ENCODE results near the gene PCBP3.

PCBP3 gene

DNA sequence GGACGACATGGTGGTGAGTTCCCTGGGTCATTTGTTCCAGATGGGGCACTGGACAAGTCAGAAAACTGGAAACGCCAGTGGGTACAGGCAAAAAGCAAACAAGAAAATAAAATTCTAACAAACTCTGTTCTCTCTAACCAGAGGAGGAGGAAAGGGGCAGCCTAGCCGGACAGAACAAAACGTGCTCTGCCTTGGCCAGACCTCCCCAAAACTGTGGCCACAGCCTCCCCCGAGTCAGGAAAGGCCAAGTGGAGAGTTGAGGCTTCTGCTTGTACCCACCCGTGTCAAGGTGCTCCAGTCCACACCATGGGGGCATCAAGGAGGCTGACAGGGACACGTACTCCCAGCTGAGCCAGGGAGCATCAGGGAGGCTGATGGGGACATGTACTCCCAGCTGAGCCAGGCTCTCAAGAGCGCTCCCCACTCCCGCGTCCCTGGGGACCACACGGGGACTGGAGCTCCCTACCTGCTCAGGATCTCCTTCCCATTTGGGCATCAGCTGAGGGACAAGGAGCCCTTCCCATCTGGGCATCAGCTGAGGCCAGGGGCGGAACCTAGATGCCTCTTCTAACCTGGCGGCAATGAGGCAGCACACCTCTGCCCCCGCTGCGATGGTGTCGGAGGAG, 183.3 kb downstream of the PCBP3 start:
- no peaks in the 10 kb centered on the region for H3F3A ChIP-seq (ENCODE audit: insufficient read depth)
- no peaks in the 10 kb centered on the region for H4K20me1 ChIP-seq (ENCODE audit: low read depth, low read length)
- no peak for TF ChIP-seq EZH2phosphoT487 (conservative IDR thresholded peaks at IDR 0.05; ENCODE audit: low read length)
- TF ChIP-seq, protein P1, sequence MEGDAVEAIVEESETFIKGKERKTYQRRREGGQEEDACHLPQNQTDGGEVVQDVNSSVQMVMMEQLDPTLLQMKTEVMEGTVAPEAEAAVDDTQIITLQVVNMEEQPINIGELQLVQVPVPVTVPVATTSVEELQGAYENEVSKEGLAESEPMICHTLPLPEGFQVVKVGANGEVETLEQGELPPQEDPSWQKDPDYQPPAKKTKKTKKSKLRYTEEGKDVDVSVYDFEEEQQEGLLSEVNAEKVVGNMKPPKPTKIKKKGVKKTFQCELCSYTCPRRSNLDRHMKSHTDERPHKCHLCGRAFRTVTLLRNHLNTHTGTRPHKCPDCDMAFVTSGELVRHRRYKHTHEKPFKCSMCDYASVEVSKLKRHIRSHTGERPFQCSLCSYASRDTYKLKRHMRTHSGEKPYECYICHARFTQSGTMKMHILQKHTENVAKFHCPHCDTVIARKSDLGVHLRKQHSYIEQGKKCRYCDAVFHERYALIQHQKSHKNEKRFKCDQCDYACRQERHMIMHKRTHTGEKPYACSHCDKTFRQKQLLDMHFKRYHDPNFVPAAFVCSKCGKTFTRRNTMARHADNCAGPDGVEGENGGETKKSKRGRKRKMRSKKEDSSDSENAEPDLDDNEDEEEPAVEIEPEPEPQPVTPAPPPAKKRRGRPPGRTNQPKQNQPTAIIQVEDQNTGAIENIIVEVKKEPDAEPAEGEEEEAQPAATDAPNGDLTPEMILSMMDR (IDR thresholded peaks at IDR 0.05; ENCODE audit: insufficient read depth, low read length, poor library complexity, severe bottlenecking), result no peak
- H3K79me2 ChIP-seq (ENCODE audit: insufficient read depth, low read length), result no peaks in the 10 kb centered on the region
- no peaks in the 10 kb centered on the region for H3K9me3 ChIP-seq (ENCODE audit: insufficient read depth, low read length)
- H3K4me2 ChIP-seq (ENCODE audit: low read depth, low read length, poor library complexity, severe bottlenecking), result no peak overlapping the region
- no peak overlapping the region for H3K4me3 ChIP-seq (ENCODE audit: insufficient read depth, low read length, poor library complexity, severe bottlenecking)
- no peak overlapping the region for H3K9ac ChIP-seq (ENCODE audit: low read length)
- no peak overlapping the region for H2AFZ ChIP-seq (ENCODE audit: low read depth, low read length, severe bottlenecking)
- no peaks in the 10 kb centered on the region for H3K36me3 ChIP-seq (ENCODE audit: low read length)
- no peaks in the 10 kb centered on the region for H3K27me3 ChIP-seq (ENCODE audit: low read length)
- no peaks in the 10 kb centered on the region for H3K9me2 ChIP-seq (replicated peaks; ENCODE audit: insufficient read depth, low read length)
- no peak overlapping the region for H3K27ac ChIP-seq (ENCODE audit: low read depth, low read length)

DNA sequence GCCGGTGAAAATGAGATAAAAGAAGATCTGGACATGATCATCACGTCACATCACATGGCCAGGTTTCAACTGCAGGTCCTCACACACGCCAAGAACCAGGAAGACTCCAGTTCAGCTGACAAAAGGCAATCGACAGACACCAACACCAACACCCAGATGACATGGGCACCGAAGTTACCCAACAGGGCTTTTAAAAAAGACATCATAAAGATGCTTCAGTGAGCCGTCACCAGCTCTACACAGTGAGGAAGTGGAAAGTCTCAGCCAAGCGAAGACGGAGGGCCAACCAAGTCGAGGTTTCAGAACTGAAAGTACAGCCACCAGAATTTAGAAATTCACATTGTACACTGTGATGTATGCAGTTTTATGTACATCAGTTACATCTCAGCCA, 183.8 kb downstream of the PCBP3 start:
- Histone ChIP-seq H3K9ac (ENCODE audit: low read length) (no peak overlapping the region), H2AFZ (ENCODE audit: low read depth, low read length, severe bottlenecking) (no peak overlapping the region), H3K9me2 (replicated peaks; ENCODE audit: insufficient read depth, low read length) (no peaks in the 10 kb centered on the region), H3K27me3 (ENCODE audit: low read length) (no peaks in the 10 kb centered on the region), H3K36me3 (ENCODE audit: low read length) (no peaks in the 10 kb centered on the region), H3F3A (ENCODE audit: insufficient read depth) (no peaks in the 10 kb centered on the region), H3K27ac (ENCODE audit: low read depth, low read length) (no peak overlapping the region), H3K4me3 (ENCODE audit: insufficient read depth, low read length, poor library complexity, severe bottlenecking) (no peak overlapping the region), H4K20me1 (ENCODE audit: low read depth, low read length) (no peaks in the 10 kb centered on the region), H3K79me2 (ENCODE audit: insufficient read depth, low read length) (no peaks in the 10 kb centered on the region), H3K4me2 (ENCODE audit: low read depth, low read length, poor library complexity, severe bottlenecking) (no peak overlapping the region), H3K9me3 (ENCODE audit: insufficient read depth, low read length) (no peaks in the 10 kb centered on the region)
- TF ChIP-seq, protein P1 (IDR thresholded peaks at IDR 0.05; ENCODE audit: insufficient read depth, low read length, poor library complexity, severe bottlenecking), result no peak
- TF ChIP-seq EZH2phosphoT487 (conservative IDR thresholded peaks at IDR 0.05; ENCODE audit: low read length), result no peak

DNA sequence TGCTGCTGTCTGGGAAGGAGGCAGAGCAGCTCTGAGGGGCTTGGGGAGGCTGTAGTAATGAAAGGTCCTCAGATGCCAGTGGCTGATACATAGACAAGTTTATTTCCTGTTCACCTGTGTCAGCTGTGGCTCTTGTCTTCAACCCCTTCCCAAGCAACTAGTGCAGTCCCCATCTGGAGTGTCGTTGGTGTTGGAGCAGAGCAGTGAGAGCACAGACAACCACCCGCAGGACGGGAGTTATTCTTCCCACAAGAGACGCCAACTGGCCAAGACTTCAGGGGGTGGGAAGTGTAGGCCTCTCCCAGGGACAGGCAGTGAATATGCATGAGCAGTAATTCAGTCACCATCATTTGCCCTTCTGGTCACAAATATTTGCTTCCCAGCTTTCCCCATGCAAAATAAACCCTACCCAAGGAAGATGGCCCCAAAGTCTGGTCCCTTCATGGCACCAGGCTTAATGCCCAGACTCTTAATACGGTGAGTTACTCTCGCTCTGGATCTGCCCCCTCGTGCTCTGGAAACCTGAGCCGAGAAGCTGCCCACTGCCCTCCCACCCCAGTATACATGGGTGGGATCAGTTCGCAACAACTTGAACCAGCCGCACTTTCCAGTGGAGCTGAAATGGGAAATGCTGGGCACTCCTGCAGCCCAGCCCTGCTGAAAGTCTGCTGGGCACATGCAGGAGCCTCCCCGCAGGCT, 184.5 kb downstream of the PCBP3 start:
- Histone ChIP-seq H3F3A (ENCODE audit: insufficient read depth) (no peaks in the 10 kb centered on the region), H3K4me2 (ENCODE audit: low read depth, low read length, poor library complexity, severe bottlenecking) (no peak overlapping the region), H3K9ac (ENCODE audit: low read length) (no peak overlapping the region), H3K9me2 (replicated peaks; ENCODE audit: insufficient read depth, low read length) (no peaks in the 10 kb centered on the region), H3K36me3 (ENCODE audit: low read length) (no peaks in the 10 kb centered on the region), H3K9me3 (ENCODE audit: insufficient read depth, low read length) (no peaks in the 10 kb centered on the region), H3K27me3 (ENCODE audit: low read length) (no peaks in the 10 kb centered on the region), H2AFZ (ENCODE audit: low read depth, low read length, severe bottlenecking) (no peak overlapping the region), H3K27ac (ENCODE audit: low read depth, low read length) (no peak overlapping the region), H3K4me3 (ENCODE audit: insufficient read depth, low read length, poor library complexity, severe bottlenecking) (no peak overlapping the region), H4K20me1 (ENCODE audit: low read depth, low read length) (no peaks in the 10 kb centered on the region), H3K79me2 (ENCODE audit: insufficient read depth, low read length) (no peaks in the 10 kb centered on the region)
- TF ChIP-seq EZH2phosphoT487 (conservative IDR thresholded peaks at IDR 0.05; ENCODE audit: low read length), result no peak
- TF ChIP-seq, protein P1 (IDR thresholded peaks at IDR 0.05; ENCODE audit: insufficient read depth, low read length, poor library complexity, severe bottlenecking), result no peak

Measured in SU-DHL-6 (cell line).